ENCODE data around the gene PSMF1. TPM values are rescaled to one million over a fixed set of nuclear protein-coding genes. Genes with fewer than 3 reads are reported as not detected.

The PSMF1 gene
- total RNA-seq, 1 experiment from 2014 or later, result 153 TPM

GRCh38 chr20:1155342-1155741 lies 36.9 kb downstream of the PSMF1 start:
- TF ChIP-seq ATF3 (IDR thresholded peaks at IDR 0.05), result no peak
- H3K4me1 ChIP-seq (ENCODE audit: control insufficient read depth in 1 of 2, insufficient read depth in 2 of 2, low read length in 2 of 2), result no peaks in the 10 kb centered on the region
- no peaks in the 10 kb centered on the region for H3K27me3 ChIP-seq (ENCODE audit: insufficient read depth, low read length)
- intact Hi-C loops (cut with micrococcal nuclease), result no loop called here
- DNase-seq (ENCODE audit: low read depth, low spot score) (no peak), ATAC-seq (no peak)
- H3K4me2 ChIP-seq (ENCODE audit: low read length), result no peak overlapping the region
- H4K20me1 ChIP-seq (ENCODE audit: insufficient read depth), result no peaks in the 10 kb centered on the region
- no peaks in the 10 kb centered on the region for H3K9me2 ChIP-seq (ENCODE audit: insufficient read depth)
- peaks cover 9 to 12% of the 10 kb centered on the region in 2 experiments for H3K36me3 ChIP-seq (ENCODE audit: control insufficient read depth in 1 of 2, insufficient read depth in 2 of 2, low read length in 2 of 2)
- CTCF ChIA-PET, result no interaction called here
- no peak overlapping the region for H3K9ac ChIP-seq (ENCODE audit: low read length)
- RAD21 ChIA-PET (ENCODE audit: low non-redundant PET in 1 of 2, low total read pairs in 2 of 2, uncharacterized antibody in 2 of 2, unreplicated experiment in 2 of 2), result no interaction called here
- no TSS peak for BruUV-seq (replicated peaks)
- no peak overlapping the region for H2AFZ ChIP-seq (ENCODE audit: low read depth, low read length, poor library complexity, severe bottlenecking)
- no peak overlapping the region for H3K27ac ChIP-seq (ENCODE audit: low read depth, low read length)
- H3K9me3 ChIP-seq (ENCODE audit: control insufficient read depth in 1 of 2, insufficient read depth in 1 of 2, low read depth in 1 of 2, low read length in 2 of 2), result no peaks in the 10 kb centered on the region
- no peak overlapping the region for H3K4me3 ChIP-seq (replicated peaks in 1 of 2; ENCODE audit: low read depth in 1 of 2, low read length in 2 of 2)
- POLR2A ChIA-PET, result no interaction called here
- H3K79me2 ChIP-seq (ENCODE audit: insufficient read depth, low read length), result peaks cover 25% of the 10 kb centered on the region

DNA sequence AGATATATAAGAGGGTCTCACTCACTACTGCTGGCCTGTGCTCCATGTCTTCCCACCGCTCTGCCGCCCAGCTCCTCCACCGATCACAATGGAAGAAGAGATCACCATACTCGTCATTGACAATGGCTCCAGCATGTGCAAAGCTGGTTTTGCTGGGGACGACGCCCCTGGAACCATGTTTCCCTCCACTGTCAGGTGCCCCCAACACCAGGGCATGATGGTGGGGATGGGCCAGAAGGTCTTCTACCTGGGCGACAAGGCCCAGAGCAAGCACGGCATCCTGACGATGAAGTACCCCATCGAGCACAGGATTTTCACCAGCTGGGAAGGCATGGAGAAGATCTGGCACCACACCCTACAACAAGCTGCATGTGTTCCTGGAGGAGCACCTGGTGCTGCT lies 42.1 kb downstream of the PSMF1 start:
- no TSS peak for BruUV-seq (replicated peaks)
- H3K9me2 ChIP-seq (ENCODE audit: insufficient read depth), result no peaks in the 10 kb centered on the region
- intact Hi-C loops (cut with micrococcal nuclease), result no loop called here
- H3K27me3 ChIP-seq (ENCODE audit: insufficient read depth, low read length), result no peaks in the 10 kb centered on the region
- H3K9ac ChIP-seq (ENCODE audit: low read length), result no peak overlapping the region
- ATAC-seq, result no peak
- peaks cover 16 to 28% of the 10 kb centered on the region in 2 experiments for H3K36me3 ChIP-seq (ENCODE audit: control insufficient read depth in 1 of 2, insufficient read depth in 2 of 2, low read length in 2 of 2)
- ChIA-PET POLR2A (no interaction called here), CTCF (no interaction called here), RAD21 (ENCODE audit: low non-redundant PET in 1 of 2, low total read pairs in 2 of 2, uncharacterized antibody in 2 of 2, unreplicated experiment in 2 of 2) (no interaction called here)
- H3K9me3 ChIP-seq (ENCODE audit: control insufficient read depth in 1 of 2, insufficient read depth in 1 of 2, low read depth in 1 of 2, low read length in 2 of 2), result no peaks in the 10 kb centered on the region
- H3K4me2 ChIP-seq (ENCODE audit: low read length), result no peak overlapping the region
- H4K20me1 ChIP-seq (ENCODE audit: insufficient read depth), result no peaks in the 10 kb centered on the region
- no peaks in the 10 kb centered on the region for H3K4me1 ChIP-seq (ENCODE audit: control insufficient read depth in 1 of 2, insufficient read depth in 2 of 2, low read length in 2 of 2)
- H3K79me2 ChIP-seq (ENCODE audit: insufficient read depth, low read length), result peaks cover 5% of the 10 kb centered on the region
- H3K27ac ChIP-seq (ENCODE audit: low read depth, low read length), result no peak overlapping the region
- H3K4me3 ChIP-seq (replicated peaks in 1 of 2; ENCODE audit: low read depth in 1 of 2, low read length in 2 of 2), result no peak overlapping the region
- DNase-seq (ENCODE audit: low read depth, low spot score), result no peak
- no peak overlapping the region for H2AFZ ChIP-seq (ENCODE audit: low read depth, low read length, poor library complexity, severe bottlenecking)
- TF ChIP-seq SP1 (IDR thresholded peaks at IDR 0.05; ENCODE audit: low read depth) (no peak), ZFX (IDR thresholded peaks at IDR 0.05) (no peak), CEBPB (IDR thresholded peaks at IDR 0.05; ENCODE audit: low read depth) (no peak), SRF (IDR thresholded peaks at IDR 0.05; ENCODE audit: low read depth) (no peak), REST (IDR thresholded peaks at IDR 0.05; ENCODE audit: low read depth) (no peak), YY1 (IDR thresholded peaks at IDR 0.05; ENCODE audit: extremely low read depth, insufficient replicate concordance, low read depth, low read length) (no peak), ATF3 (IDR thresholded peaks at IDR 0.05) (no peak), ZNF274 (IDR thresholded peaks at IDR 0.05; ENCODE audit: low read depth, low read length) (no peak), POLR2A (IDR thresholded peaks at IDR 0.05; ENCODE audit: borderline replicate concordance, extremely low read depth, insufficient read depth, insufficient read length) (no peak)
- TF ChIP-seq, protein P1, sequence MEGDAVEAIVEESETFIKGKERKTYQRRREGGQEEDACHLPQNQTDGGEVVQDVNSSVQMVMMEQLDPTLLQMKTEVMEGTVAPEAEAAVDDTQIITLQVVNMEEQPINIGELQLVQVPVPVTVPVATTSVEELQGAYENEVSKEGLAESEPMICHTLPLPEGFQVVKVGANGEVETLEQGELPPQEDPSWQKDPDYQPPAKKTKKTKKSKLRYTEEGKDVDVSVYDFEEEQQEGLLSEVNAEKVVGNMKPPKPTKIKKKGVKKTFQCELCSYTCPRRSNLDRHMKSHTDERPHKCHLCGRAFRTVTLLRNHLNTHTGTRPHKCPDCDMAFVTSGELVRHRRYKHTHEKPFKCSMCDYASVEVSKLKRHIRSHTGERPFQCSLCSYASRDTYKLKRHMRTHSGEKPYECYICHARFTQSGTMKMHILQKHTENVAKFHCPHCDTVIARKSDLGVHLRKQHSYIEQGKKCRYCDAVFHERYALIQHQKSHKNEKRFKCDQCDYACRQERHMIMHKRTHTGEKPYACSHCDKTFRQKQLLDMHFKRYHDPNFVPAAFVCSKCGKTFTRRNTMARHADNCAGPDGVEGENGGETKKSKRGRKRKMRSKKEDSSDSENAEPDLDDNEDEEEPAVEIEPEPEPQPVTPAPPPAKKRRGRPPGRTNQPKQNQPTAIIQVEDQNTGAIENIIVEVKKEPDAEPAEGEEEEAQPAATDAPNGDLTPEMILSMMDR (IDR thresholded peaks at IDR 0.05 in 2 of 3, conservative IDR thresholded peaks at IDR 0.05 in 1 of 3; ENCODE audit: borderline replicate concordance in 1 of 3, insufficient read depth in 1 of 3, low read depth in 2 of 3, low read length in 2 of 3), result no peak
- TF ChIP-seq, protein P2, sequence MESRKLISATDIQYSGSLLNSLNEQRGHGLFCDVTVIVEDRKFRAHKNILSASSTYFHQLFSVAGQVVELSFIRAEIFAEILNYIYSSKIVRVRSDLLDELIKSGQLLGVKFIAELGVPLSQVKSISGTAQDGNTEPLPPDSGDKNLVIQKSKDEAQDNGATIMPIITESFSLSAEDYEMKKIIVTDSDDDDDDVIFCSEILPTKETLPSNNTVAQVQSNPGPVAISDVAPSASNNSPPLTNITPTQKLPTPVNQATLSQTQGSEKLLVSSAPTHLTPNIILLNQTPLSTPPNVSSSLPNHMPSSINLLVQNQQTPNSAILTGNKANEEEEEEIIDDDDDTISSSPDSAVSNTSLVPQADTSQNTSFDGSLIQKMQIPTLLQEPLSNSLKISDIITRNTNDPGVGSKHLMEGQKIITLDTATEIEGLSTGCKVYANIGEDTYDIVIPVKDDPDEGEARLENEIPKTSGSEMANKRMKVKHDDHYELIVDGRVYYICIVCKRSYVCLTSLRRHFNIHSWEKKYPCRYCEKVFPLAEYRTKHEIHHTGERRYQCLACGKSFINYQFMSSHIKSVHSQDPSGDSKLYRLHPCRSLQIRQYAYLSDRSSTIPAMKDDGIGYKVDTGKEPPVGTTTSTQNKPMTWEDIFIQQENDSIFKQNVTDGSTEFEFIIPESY (IDR thresholded peaks at IDR 0.05; ENCODE audit: extremely low read depth, insufficient replicate concordance, low read length), result no peak
- TF ChIP-seq, protein P3, sequence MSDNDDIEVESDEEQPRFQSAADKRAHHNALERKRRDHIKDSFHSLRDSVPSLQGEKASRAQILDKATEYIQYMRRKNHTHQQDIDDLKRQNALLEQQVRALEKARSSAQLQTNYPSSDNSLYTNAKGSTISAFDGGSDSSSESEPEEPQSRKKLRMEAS (IDR thresholded peaks at IDR 0.05), result no peak
